ENCODE results near the gene EGFL6. TPM values are rescaled to one million over a fixed set of nuclear protein-coding genes. Genes with fewer than 3 reads are reported as not detected.
A peak's percentile ranks its signal among the peaks of the same experiment; 100 is the strongest.
"Not testable (repeated sequence)": the region's sequence is repeated elsewhere in the genome, so short reads cannot be mapped to it uniquely, and the experiment has no call there.

The EGFL6 gene
- total RNA-seq, 1 donor from 2014 or later: 2.0 TPM

DNA sequence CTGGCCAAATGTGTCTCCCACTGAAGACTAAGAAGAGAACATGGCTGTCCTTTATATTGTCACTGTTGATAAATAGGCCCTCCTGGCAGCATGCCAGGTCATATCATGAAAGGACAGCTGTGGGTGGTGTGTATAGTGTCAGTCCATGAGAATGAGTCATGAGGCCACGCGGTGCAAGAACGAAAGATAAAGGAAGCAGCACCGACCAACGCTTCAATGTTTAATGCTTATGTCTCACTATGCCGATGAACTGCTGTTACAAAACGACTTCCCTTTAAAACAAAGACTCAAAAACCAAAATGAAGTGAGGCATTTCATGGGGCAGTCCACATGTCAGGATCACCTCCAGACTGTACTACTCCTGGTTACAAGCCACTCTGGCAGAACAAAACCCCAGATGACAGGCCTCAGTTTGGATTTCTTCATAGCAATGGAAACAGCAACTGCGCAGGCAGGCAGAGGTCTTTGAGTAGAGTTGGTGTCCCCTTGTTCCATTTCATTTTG, 78.4 kb downstream of the EGFL6 start:
- Mint-ChIP-seq H3K27ac (peak overlapping the region; percentile 79), H3K4me1 (ENCODE audit: low read depth) (peaks cover 21% of the 10 kb centered on the region), H3K9me3 (no peaks in the 10 kb centered on the region), H3K36me3 (ENCODE audit: low read depth) (no peaks in the 10 kb centered on the region), H3K4me3 (no peak overlapping the region), H3K27me3 (ENCODE audit: insufficient read depth) (no peaks in the 10 kb centered on the region)
- intact Hi-C loops (cut with micrococcal nuclease): no loop called here
- peak; percentile 1 for DNase-seq (ENCODE audit: low spot score)

- DNase-seq (ENCODE audit: low spot score); H3K27me3 Mint-ChIP-seq (ENCODE audit: insufficient read depth); H3K36me3 Mint-ChIP-seq (ENCODE audit: low read depth); H3K27ac Mint-ChIP-seq; H3K9me3 Mint-ChIP-seq; intact Hi-C loops (cut with micrococcal nuclease); H3K4me3 Mint-ChIP-seq: not testable (repeated sequence)
- H3K4me1 Mint-ChIP-seq (ENCODE audit: low read depth): peaks cover 21% of the 10 kb centered on the region
These were observed 78.9 kb downstream of the EGFL6 start for GRCh38 chrX:13648336-13648735.

GRCh38 chrX:13649838-13650237, 80.4 kb downstream of the EGFL6 start:
- Mint-ChIP-seq H3K4me3 (no peak overlapping the region), H3K36me3 (ENCODE audit: low read depth) (no peaks in the 10 kb centered on the region), H3K4me1 (ENCODE audit: low read depth) (peaks cover 29% of the 10 kb centered on the region), H3K27ac (no peak overlapping the region), H3K9me3 (no peaks in the 10 kb centered on the region), H3K27me3 (ENCODE audit: insufficient read depth) (no peaks in the 10 kb centered on the region)
- DNase-seq (ENCODE audit: low spot score): no peak
- intact Hi-C loops (cut with micrococcal nuclease): loop anchor here (5.0 to 10.0 kb wide), 4 partner anchors 758 to 1685 kb away; partner anchors contain the start of genes PIGA and PRPS2

GRCh38 chrX:13650318-13650717, 80.9 kb downstream of the EGFL6 start:
- H3K36me3 Mint-ChIP-seq (ENCODE audit: low read depth): peaks cover 4% of the 10 kb centered on the region
- no peaks in the 10 kb centered on the region for H3K9me3 Mint-ChIP-seq
- peaks cover 33% of the 10 kb centered on the region for H3K4me1 Mint-ChIP-seq (ENCODE audit: low read depth)
- no peak overlapping the region for H3K27ac Mint-ChIP-seq
- H3K27me3 Mint-ChIP-seq (ENCODE audit: insufficient read depth): no peaks in the 10 kb centered on the region
- no peak overlapping the region for H3K4me3 Mint-ChIP-seq
- intact Hi-C loops (cut with micrococcal nuclease): loop anchor here (5.0 to 10.0 kb wide), 4 partner anchors 758 to 1684 kb away; partner anchors contain the start of genes PIGA and PRPS2
- no peak for DNase-seq (ENCODE audit: low spot score)

GRCh38 chrX:13651150-13651549, 81.7 kb downstream of the EGFL6 start:
- Mint-ChIP-seq H3K27ac (no peak overlapping the region), H3K36me3 (ENCODE audit: low read depth) (peaks cover 5% of the 10 kb centered on the region)

GRCh38 chrX:13652287-13652793, 82.9 kb downstream of the EGFL6 start:
- no peaks in the 10 kb centered on the region for H3K27me3 Mint-ChIP-seq (ENCODE audit: insufficient read depth)
- intact Hi-C loops (cut with micrococcal nuclease): loop anchor here (2.0 to 10.0 kb wide), 7 partner anchors 38 to 1682 kb away; partner anchors contain the start of genes PIGA and PRPS2
- H3K4me3 Mint-ChIP-seq: peak overlapping the region; percentile 88
- no peaks in the 10 kb centered on the region for H3K9me3 Mint-ChIP-seq
- peaks cover 27% of the 10 kb centered on the region for H3K4me1 Mint-ChIP-seq (ENCODE audit: low read depth)
- no peak for DNase-seq (ENCODE audit: low spot score)
- H3K36me3 Mint-ChIP-seq (ENCODE audit: low read depth): peaks cover 7% of the 10 kb centered on the region
- peak overlapping the region; percentile 92 for H3K27ac Mint-ChIP-seq

More at GRCh38 chrX:13651150-13651549, 81.7 kb downstream of the EGFL6 start:
- intact Hi-C loops (cut with micrococcal nuclease): loop anchor here (5.0 to 10.0 kb wide), 4 partner anchors 759 to 1684 kb away; partner anchors contain the start of genes PIGA and PRPS2
- peaks cover 31% of the 10 kb centered on the region for H3K4me1 Mint-ChIP-seq (ENCODE audit: low read depth)
- DNase-seq (ENCODE audit: low spot score): no peak
- H3K4me3 Mint-ChIP-seq: no peak overlapping the region
- no peaks in the 10 kb centered on the region for H3K27me3 Mint-ChIP-seq (ENCODE audit: insufficient read depth)
- H3K9me3 Mint-ChIP-seq: no peaks in the 10 kb centered on the region

DNA sequence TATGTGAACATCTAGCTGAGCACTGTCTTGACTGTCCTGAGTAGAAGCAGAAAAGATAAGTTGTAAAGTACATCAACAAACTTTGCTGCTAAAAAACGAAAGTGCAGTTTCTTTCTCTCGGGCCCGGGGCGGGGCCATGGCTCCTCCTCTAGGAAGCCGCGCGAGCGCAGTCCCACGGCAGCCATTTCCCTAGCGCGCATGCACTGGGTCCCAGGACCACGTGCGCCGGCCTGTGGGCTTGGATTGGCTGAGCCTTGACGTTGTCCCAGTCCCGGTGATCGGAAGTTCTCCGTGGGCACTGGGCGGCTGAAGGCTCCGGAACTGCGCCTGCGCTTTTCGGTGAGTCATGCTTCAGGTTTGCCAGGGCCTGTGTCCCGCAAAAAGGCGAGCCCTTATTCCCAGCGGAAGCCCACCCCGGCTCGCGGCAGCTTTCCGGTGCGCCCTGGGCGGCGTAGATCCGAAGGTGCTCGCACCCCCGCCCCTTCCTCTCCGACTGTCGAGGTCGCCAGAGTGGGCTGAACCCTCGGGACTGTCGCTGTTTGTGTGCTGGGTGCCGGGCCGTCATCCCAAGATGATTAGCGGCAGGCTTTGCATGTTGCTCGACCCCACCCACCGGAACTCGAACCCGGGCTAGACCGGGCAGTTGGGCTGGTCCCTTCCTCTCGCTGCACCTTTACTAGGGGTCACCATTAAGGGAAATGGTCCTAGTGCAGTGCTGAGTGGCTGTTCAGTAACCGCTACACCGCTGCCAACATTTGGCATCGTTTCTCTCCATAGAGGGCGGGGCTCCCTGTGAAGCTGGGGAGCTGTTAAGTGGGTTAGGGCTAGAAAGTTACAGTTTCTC, 83.7 kb downstream of the EGFL6 start, which contains the start of gene TCEANC:
Gene TCEANC, plus strand, starts transcription at position 292 of the 844 bp plus-strand sequence. CDS start 9,368 bp downstream, outside the sequence.
- intact Hi-C loops (cut with micrococcal nuclease): loop anchor here (1.0 to 10.0 kb wide), 12 partner anchors 16 to 1682 kb away; partner anchors contain the start of genes FANCB, MOSPD2, OFD1 and PIGA
- H3K27ac Mint-ChIP-seq: peak within 1 kb of the TSS; percentile 92
- H3K9me3 Mint-ChIP-seq: no peaks in the 10 kb centered on the region
- DNase-seq (ENCODE audit: low spot score): peak; percentile 91
- no peaks in the 10 kb centered on the region for H3K27me3 Mint-ChIP-seq (ENCODE audit: insufficient read depth)
- H3K36me3 Mint-ChIP-seq (ENCODE audit: low read depth): peaks cover 7% of the 10 kb centered on the region
- H3K4me1 Mint-ChIP-seq (ENCODE audit: low read depth): peaks cover 20% of the 10 kb centered on the region
- H3K4me3 Mint-ChIP-seq: peak within 1 kb of the TSS; percentile 88

GRCh38 chrX:13654116-13654515, 84.7 kb downstream of the EGFL6 start:
- peak overlapping the region; percentile 88 for H3K4me3 Mint-ChIP-seq
- H3K9me3 Mint-ChIP-seq: no peaks in the 10 kb centered on the region
- peaks cover 27% of the 10 kb centered on the region for H3K4me1 Mint-ChIP-seq (ENCODE audit: low read depth)
- intact Hi-C loops (cut with micrococcal nuclease): loop anchor here (5.0 to 10.0 kb wide), 4 partner anchors 762 to 1681 kb away; partner anchors contain the start of genes PIGA and PRPS2
- no peak for DNase-seq (ENCODE audit: low spot score)
- no peaks in the 10 kb centered on the region for H3K27me3 Mint-ChIP-seq (ENCODE audit: insufficient read depth)
- H3K36me3 Mint-ChIP-seq (ENCODE audit: low read depth): peaks cover 10% of the 10 kb centered on the region
- H3K27ac Mint-ChIP-seq: no peak overlapping the region

DNA sequence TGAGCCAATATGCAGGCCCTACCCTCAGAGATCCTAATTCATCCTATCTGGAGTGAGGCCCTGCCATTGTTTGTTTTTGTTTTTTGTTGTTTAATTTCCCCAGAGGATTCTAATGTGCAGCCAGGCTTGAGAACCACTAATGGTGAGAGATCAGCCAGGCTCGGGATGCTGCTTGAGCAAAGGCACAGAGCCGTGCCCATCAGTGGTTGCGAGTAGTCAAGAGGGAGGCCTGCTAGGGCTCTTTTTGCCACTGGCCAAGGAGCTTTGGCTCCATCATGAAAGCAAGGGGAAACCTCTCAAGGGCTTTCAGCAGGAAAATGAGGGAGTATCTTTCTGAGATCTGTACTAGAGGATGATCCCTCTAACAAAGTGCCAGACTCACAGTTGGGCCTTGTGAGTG, 86.3 kb downstream of the EGFL6 start:
- no peak for DNase-seq (ENCODE audit: low spot score)
- Mint-ChIP-seq H3K36me3 (ENCODE audit: low read depth) (peaks cover 17% of the 10 kb centered on the region), H3K4me1 (ENCODE audit: low read depth) (peaks cover 28% of the 10 kb centered on the region), H3K27me3 (ENCODE audit: insufficient read depth) (no peaks in the 10 kb centered on the region), H3K27ac (no peak overlapping the region), H3K4me3 (no peak overlapping the region), H3K9me3 (no peaks in the 10 kb centered on the region)
- intact Hi-C loops (cut with micrococcal nuclease): loop anchor here (10.0 kb wide), 2 partner anchors 1549 to 1679 kb away; partner anchors contain the start of gene PIGA

- intact Hi-C loops (cut with micrococcal nuclease): loop anchor here (1.0 to 10.0 kb wide), 4 partner anchors 92 to 1676 kb away; partner anchors contain the start of gene PIGA
- peaks cover 23% of the 10 kb centered on the region for H3K4me1 Mint-ChIP-seq (ENCODE audit: low read depth)
- no peak overlapping the region for H3K27ac Mint-ChIP-seq
- H3K27me3 Mint-ChIP-seq (ENCODE audit: insufficient read depth): no peaks in the 10 kb centered on the region
- H3K9me3 Mint-ChIP-seq: no peaks in the 10 kb centered on the region
- DNase-seq (ENCODE audit: low spot score): no peak
- H3K36me3 Mint-ChIP-seq (ENCODE audit: low read depth): peaks cover 24% of the 10 kb centered on the region
- H3K4me3 Mint-ChIP-seq: no peak overlapping the region
These were observed 89.2 kb downstream of the EGFL6 start for GRCh38 chrX:13658602-13659001.

DNA sequence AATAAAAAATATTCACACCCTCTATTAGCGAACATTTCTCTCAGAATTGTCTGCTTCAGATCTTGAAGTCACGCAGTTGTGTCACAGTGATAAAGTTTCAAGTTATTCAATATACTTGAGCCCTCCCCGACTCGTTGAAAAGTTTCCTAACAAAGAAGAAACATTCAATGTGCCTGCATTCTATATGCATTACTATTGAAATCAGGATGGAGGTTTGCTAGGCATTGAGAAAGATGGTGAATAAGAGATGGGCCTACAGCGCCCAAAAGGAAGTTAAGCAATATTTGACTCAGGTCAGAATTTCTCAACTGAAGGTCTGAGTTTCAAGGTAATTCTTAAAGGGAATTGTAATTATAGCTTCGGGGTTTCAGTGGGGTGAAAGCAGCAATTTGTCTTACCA, 89.7 kb downstream of the EGFL6 start:
- no peaks in the 10 kb centered on the region for H3K9me3 Mint-ChIP-seq
- H3K4me1 Mint-ChIP-seq (ENCODE audit: low read depth): peaks cover 23% of the 10 kb centered on the region
- no peak overlapping the region for H3K27ac Mint-ChIP-seq
- peaks cover 24% of the 10 kb centered on the region for H3K36me3 Mint-ChIP-seq (ENCODE audit: low read depth)
- intact Hi-C loops (cut with micrococcal nuclease): loop anchor here (10.0 kb wide), 2 partner anchors 1546 to 1676 kb away; partner anchors contain the start of gene PIGA
- no peak for DNase-seq (ENCODE audit: low spot score)
- H3K27me3 Mint-ChIP-seq (ENCODE audit: insufficient read depth): no peaks in the 10 kb centered on the region
- no peak overlapping the region for H3K4me3 Mint-ChIP-seq

DNA sequence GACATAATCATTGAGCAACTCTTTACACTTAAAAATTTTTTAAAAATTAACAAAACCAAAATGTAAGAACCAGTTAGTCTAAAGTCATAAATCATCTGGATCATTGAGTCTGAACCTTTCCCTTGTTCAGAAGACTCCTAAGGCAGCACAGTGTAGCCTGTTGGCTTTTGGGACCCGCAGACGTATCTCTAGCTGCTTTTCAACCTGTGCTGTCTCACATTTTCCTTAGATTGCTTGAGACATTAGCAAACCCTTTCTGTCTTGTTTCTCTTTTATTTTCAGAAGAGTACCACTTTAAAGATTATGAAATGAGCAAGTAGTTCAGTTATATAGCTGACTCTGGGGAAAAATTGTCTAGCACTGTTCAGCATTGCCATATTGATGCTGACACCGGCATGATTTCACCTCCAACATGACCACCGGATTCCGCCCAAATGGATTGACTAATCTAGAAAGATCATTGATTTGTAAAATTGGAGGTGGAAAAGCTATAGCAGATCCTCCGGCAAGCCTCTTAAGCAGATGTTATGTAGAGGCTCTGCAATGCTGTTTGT, 92.4 kb downstream of the EGFL6 start:
- DNase-seq (ENCODE audit: low spot score): no peak
- no peaks in the 10 kb centered on the region for H3K9me3 Mint-ChIP-seq
- H3K36me3 Mint-ChIP-seq (ENCODE audit: low read depth): peaks cover 22% of the 10 kb centered on the region
- H3K27me3 Mint-ChIP-seq (ENCODE audit: insufficient read depth): no peaks in the 10 kb centered on the region
- peaks cover 9% of the 10 kb centered on the region for H3K4me1 Mint-ChIP-seq (ENCODE audit: low read depth)
- no peak overlapping the region for H3K27ac Mint-ChIP-seq
- no peak overlapping the region for H3K4me3 Mint-ChIP-seq
- intact Hi-C loops (cut with micrococcal nuclease): no loop called here

All from activated T-helper 1 cell treated with anti-CD3 and anti-CD28 coated beads, Interleukin-12 subunit alpha, Interleukin-12 subunit beta, Interleukin-2, Interleukin-4 antibody, amounts not matched to agents 30 ng/mL and 10 ng/mL and 1 ng/mL, durations not matched to agents 14 hours and 24 hours and 36 hours (primary cell).